ENCODE measurements around the gene FOXC2. TPM values are rescaled to one million over a fixed set of nuclear protein-coding genes. Genes with fewer than 3 reads are reported as not detected.

Gene FOXC2
- total RNA-seq, 1 donor from 2014 or later: not detected

DNA sequence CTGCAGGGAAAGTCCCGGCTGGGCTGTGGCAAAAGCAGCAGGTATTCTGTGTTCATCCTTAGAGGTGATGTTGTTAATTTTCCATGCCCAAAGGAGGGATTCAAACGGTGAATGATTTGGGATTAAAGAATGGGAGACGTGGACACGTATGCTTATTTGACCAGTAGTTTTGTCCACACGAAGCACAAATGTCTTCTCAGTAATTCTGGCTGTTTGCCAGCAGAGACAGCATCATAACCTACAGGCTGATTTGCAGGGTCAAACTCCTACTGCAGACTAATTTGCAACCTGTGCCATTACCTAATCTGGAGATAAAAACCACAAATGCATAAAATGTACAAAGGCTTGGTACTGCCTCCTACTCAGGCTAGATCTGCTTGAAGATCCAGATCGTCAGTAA lies 25.7 kb upstream of the FOXC2 start:
- Mint-ChIP-seq H3K36me3 (ENCODE audit: low read depth) (peaks cover 30% of the 10 kb centered on the region), H3K27ac (no peak overlapping the region), H3K27me3 (no peaks in the 10 kb centered on the region), H3K4me3 (no peak overlapping the region), H3K4me1 (no peaks in the 10 kb centered on the region), H3K9me3 (no peaks in the 10 kb centered on the region)
- DNase-seq: no peak
- intact Hi-C loops (cut with micrococcal nuclease): no loop called here

DNA sequence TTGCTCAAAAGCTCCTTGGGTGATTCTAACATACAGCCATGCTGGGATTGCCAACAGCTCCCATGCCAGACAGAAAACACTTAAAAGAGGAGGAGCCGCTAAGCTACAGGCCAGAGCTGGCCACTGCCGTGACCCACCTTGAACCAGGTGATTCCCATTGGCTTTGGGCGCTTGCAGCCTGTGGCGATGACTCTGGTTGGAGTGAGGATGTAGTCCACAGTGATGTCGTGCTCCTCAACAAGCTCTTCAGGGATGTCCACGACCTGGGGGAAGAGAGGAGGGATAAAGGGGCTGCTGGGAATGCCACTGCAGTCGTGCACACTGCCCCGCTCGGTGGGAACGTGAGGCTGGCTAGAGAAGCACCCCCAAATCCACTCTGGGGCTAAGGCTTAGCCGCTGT lies 25.1 kb upstream of the FOXC2 start:
- no peak overlapping the region for H3K27ac Mint-ChIP-seq
- intact Hi-C loops (cut with micrococcal nuclease): no loop called here
- H3K4me1 Mint-ChIP-seq: no peaks in the 10 kb centered on the region
- H3K36me3 Mint-ChIP-seq (ENCODE audit: low read depth): peaks cover 31% of the 10 kb centered on the region
- no peak for DNase-seq
- no peak overlapping the region for H3K4me3 Mint-ChIP-seq
- H3K9me3 Mint-ChIP-seq: no peaks in the 10 kb centered on the region
- no peaks in the 10 kb centered on the region for H3K27me3 Mint-ChIP-seq

DNA sequence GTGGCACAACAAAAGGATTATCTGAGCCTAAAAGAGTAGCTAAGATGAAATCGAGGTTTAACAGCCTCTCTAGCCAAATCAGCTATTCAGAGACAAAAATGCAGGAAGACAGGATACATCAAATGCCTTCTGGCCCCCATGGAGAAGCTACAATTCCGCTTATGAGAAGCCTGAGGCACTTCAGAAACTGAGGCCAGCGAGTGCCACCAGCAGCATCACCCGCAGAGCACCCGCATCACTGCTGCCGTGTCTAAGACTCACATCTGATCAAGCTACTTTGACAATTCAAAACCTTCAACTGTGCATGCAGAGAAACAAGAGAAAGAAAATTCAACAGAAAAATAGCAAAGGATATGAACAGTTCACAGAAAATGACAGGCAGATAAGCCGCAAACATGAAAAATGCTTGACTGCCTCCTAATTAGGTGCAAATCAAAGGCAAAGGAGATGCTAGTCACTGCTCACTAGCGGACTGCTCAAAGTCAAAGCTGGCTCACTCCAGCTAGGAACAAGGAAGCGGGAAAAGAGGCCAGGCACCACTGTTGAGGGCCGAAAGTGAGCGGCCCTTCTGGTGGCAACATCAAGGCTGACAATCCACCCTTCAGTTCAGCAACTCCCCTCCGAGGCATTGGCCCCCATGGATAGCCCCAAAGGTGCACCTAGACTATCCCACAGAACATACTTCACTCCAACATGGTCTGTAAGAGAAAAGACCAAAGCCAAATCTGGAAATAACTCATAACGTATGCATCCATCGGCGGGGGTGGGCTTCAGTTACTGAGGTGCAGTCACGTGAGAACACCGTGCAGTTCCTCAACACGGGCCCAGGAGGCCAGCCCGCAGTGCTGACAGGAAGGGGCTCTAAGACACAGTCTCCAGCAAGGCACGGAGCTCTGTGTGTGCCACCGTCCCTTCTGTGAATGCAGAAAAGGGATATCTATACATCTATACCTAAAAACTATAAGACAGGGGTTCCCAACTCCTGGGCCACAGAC lies 23.6 kb upstream of the FOXC2 start:
- Mint-ChIP-seq H3K9me3 (no peaks in the 10 kb centered on the region), H3K4me3 (no peak overlapping the region), H3K4me1 (no peaks in the 10 kb centered on the region), H3K27me3 (no peaks in the 10 kb centered on the region), H3K27ac (no peak overlapping the region), H3K36me3 (ENCODE audit: low read depth) (peaks cover 32% of the 10 kb centered on the region)
- DNase-seq: no peak
- intact Hi-C loops (cut with micrococcal nuclease): no loop called here

- peaks cover 27% of the 10 kb centered on the region for H3K36me3 Mint-ChIP-seq (ENCODE audit: low read depth)
- H3K27ac Mint-ChIP-seq: no peak overlapping the region
- no peaks in the 10 kb centered on the region for H3K27me3 Mint-ChIP-seq
- H3K4me3 Mint-ChIP-seq: no peak overlapping the region
- peaks cover 2% of the 10 kb centered on the region for H3K4me1 Mint-ChIP-seq
- DNase-seq: no peak
- H3K9me3 Mint-ChIP-seq: no peaks in the 10 kb centered on the region
- intact Hi-C loops (cut with micrococcal nuclease): no loop called here
These were observed 21.1 kb upstream of the FOXC2 start for GRCh38 chr16:86545481-86545880.

DNA sequence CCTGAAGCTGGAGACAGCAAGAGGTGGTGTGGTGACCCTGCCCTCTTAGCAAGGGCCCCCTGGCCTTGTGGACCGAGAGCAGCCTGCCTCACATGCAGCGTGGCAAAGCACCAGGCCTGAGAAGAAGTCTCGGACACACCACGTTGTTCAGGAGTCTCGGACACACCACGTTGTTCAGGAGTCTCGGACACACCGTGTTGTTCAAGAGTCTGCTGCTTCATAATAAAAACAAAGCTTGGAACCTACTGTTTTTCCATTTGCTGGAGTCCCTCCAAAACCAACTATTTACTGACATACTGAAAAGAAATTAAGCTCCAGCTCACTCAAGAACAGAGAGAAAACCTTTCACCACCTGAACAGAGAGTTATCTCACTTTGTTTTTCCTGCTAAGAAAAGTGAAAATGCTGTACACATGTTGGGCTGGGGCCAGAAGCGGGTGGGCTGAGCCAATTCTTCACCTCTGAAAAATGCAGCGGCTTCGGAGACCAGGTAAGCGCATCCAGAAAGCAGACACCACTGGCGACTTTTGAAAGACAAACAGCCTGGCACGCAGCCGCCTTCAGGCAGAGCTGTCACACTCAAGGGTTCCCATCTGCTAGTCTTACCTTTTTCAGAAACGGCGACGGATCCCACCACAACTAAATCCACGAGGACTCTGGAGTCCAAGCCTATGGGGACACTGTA lies 20.5 kb upstream of the FOXC2 start:
- Mint-ChIP-seq H3K9me3 (no peaks in the 10 kb centered on the region), H3K4me1 (peaks cover 2% of the 10 kb centered on the region), H3K27me3 (no peaks in the 10 kb centered on the region), H3K4me3 (no peak overlapping the region), H3K36me3 (ENCODE audit: low read depth) (peaks cover 26% of the 10 kb centered on the region), H3K27ac (no peak overlapping the region)
- DNase-seq: no peak
- intact Hi-C loops (cut with micrococcal nuclease): no loop called here

- H3K27ac Mint-ChIP-seq: no peak overlapping the region
- H3K4me3 Mint-ChIP-seq: no peak overlapping the region
- no peaks in the 10 kb centered on the region for H3K9me3 Mint-ChIP-seq
- intact Hi-C loops (cut with micrococcal nuclease): no loop called here
- no peak for DNase-seq
- no peaks in the 10 kb centered on the region for H3K27me3 Mint-ChIP-seq
- peaks cover 27% of the 10 kb centered on the region for H3K36me3 Mint-ChIP-seq (ENCODE audit: low read depth)
- peaks cover 2% of the 10 kb centered on the region for H3K4me1 Mint-ChIP-seq
These were observed 20.0 kb upstream of the FOXC2 start for GRCh38 chr16:86546638-86547013.

DNA sequence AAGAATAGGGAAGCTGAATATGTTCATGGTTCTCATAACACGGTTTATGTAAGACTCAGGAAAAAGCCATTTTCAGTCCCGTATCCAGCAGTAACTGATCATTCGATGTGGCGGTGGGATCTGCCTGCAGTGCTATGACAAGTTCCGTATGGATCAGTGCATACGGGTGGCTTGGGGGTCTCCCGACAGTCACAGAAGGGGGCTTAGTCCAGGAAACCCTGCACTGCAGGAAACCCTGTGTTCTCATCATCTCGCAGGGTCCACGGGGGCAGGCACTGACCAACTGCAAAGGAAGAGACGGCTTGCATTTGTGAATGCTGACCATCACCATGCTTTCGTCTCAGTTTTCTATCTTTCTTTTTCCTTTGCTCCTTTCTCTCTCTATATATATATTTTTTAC lies 19.3 kb upstream of the FOXC2 start:
- H3K4me3 Mint-ChIP-seq: no peak overlapping the region

DNA sequence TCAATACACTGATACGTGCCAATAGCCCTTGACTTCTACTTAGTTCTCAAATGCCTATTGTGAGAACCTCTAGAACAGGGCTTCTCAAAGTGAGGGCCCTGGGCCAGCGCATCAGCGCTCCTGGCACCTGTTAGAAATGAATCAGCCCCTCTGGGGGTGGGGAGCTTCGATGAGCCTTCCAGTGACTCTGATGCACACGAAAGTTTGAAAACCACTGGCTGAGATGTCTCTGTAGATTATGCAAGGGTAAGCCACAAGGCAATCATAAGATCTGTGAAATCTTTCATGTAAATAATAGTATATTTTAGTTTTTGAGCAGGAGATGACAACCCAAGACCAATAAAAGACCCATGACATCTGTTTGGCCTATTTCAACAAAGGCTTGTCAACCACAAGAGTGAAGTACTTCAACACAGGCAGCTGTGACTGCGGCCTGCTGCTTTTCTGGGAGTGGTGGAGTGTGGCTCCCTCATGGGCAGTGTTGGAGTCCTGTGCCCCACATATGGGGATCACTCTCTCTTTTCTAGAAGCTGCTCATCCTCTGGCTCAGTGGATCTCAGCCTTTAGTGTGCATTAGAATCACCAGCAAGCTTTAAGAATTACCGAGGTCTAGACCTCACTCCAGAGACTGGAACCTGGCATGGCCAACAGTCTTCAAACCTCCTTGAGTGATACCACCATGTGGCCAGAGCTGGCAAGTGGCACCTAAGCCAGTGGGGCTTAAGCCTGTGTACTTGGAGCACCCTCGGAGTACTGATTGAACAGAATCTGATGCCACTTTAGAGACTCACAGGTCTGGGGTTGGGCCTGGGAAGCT lies 17.3 kb upstream of the FOXC2 start:
- Mint-ChIP-seq H3K27me3 (no peaks in the 10 kb centered on the region), H3K36me3 (ENCODE audit: low read depth) (peaks cover 30% of the 10 kb centered on the region), H3K4me1 (peaks cover 9% of the 10 kb centered on the region), H3K27ac (no peak overlapping the region), H3K9me3 (no peaks in the 10 kb centered on the region), H3K4me3 (no peak overlapping the region)
- intact Hi-C loops (cut with micrococcal nuclease): no loop called here
- DNase-seq: no peak

More for the DNA sequence above, 19.3 kb upstream of the FOXC2 start:
- H3K36me3 Mint-ChIP-seq (ENCODE audit: low read depth): peaks cover 28% of the 10 kb centered on the region
- H3K27ac Mint-ChIP-seq: no peak overlapping the region
- intact Hi-C loops (cut with micrococcal nuclease): no loop called here
- DNase-seq: no peak
- H3K9me3 Mint-ChIP-seq: no peaks in the 10 kb centered on the region
- H3K4me1 Mint-ChIP-seq: peaks cover 2% of the 10 kb centered on the region
- H3K27me3 Mint-ChIP-seq: no peaks in the 10 kb centered on the region

- H3K4me1 Mint-ChIP-seq: peaks cover 9% of the 10 kb centered on the region
- intact Hi-C loops (cut with micrococcal nuclease): no loop called here
- no peaks in the 10 kb centered on the region for H3K9me3 Mint-ChIP-seq
- H3K36me3 Mint-ChIP-seq (ENCODE audit: low read depth): peaks cover 26% of the 10 kb centered on the region
- DNase-seq: no peak
- H3K27ac Mint-ChIP-seq: no peak overlapping the region
- no peaks in the 10 kb centered on the region for H3K27me3 Mint-ChIP-seq
- H3K4me3 Mint-ChIP-seq: no peak overlapping the region
These were observed 16.8 kb upstream of the FOXC2 start for GRCh38 chr16:86549893-86550190.

- Mint-ChIP-seq H3K27me3 (no peaks in the 10 kb centered on the region), H3K36me3 (ENCODE audit: low read depth) (peaks cover 26% of the 10 kb centered on the region), H3K4me3 (no peak overlapping the region), H3K4me1 (peaks cover 13% of the 10 kb centered on the region), H3K27ac (no peak overlapping the region), H3K9me3 (no peaks in the 10 kb centered on the region)
- DNase-seq: no peak
- intact Hi-C loops (cut with micrococcal nuclease): no loop called here
These were observed 16.3 kb upstream of the FOXC2 start for GRCh38 chr16:86550281-86550680.

GRCh38 chr16:86553356-86553755 lies 13.3 kb upstream of the FOXC2 start:
- no peak overlapping the region for H3K27ac Mint-ChIP-seq
- intact Hi-C loops (cut with micrococcal nuclease): no loop called here

DNA sequence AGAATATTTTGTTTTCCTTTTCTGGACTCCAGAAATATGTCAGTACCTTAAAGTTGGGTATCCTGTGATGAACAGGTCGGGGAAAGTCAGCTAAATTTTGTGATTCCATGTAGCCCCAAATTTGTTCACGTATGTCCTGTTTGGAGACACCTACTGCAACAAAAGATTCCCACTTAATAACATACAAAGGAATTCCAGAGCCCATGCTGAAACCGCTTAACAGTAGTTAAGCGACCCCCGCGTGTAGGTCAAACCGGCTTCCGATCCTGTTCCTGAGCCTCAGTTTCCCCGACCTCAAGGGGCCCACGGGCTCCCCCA lies 12.1 kb upstream of the FOXC2 start:
- Mint-ChIP-seq H3K27me3 (no peaks in the 10 kb centered on the region), H3K4me1 (peaks cover 10% of the 10 kb centered on the region)
- intact Hi-C loops (cut with micrococcal nuclease): no loop called here

More at GRCh38 chr16:86553356-86553755, 13.3 kb upstream of the FOXC2 start:
- peak overlapping the region; percentile 95 for H3K4me3 Mint-ChIP-seq
- DNase-seq: no peak
- peaks cover 13% of the 10 kb centered on the region for H3K4me1 Mint-ChIP-seq
- H3K9me3 Mint-ChIP-seq: no peaks in the 10 kb centered on the region
- peaks cover 16% of the 10 kb centered on the region for H3K36me3 Mint-ChIP-seq (ENCODE audit: low read depth)
- H3K27me3 Mint-ChIP-seq: no peaks in the 10 kb centered on the region

DNA sequence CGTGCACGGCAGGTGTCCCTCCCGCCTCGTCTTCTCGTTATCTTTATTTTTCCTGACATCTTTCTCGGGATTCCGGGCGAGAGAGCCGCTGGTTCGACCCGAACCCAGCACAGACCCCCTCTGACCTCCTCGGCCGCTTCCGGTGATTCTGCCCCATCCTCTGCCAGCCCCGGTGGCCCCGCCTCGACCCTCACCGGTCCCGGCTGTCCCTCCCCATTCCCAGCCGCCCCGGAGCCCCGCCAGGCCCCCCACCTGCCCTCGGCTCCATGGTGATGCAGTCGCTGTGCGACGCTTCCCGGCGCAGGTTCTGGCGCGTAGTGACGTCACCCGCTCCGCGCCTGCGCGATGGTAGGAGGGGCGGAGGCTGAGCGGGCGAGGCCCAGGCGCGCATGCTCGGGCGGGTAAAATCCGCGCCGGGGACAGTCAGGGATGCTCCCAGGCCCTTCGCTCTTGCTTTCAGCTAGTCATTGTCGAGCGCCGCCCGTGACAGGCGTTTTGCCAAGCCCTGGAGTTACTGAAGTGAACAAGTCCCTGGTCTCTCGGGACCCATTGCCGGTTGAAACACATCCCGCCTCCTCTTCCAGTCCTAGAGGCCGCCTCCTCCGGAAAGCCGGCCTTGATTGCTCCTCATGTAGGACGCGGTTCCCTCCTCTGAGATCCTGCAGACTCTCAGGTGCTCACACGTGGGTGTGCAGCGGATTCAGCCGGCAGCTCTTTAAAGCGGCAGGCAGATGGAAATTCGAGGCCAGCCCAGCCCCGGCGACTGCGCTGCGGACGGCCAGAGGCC lies 11.5 kb upstream of the FOXC2 start, which contains the start of gene MTHFSD:
Gene MTHFSD (minus strand): TSS at position 319 of the 787 bp plus-strand sequence. CDS start 51 bp downstream, at position 268.
- peak; percentile 99 for DNase-seq
- intact Hi-C loops (cut with micrococcal nuclease): no loop called here
- Mint-ChIP-seq H3K4me3 (peak within 1 kb of the TSS; percentile 95), H3K4me1 (peaks cover 10% of the 10 kb centered on the region), H3K9me3 (no peaks in the 10 kb centered on the region), H3K27ac (peak within 1 kb of the TSS; percentile 98), H3K36me3 (ENCODE audit: low read depth) (peaks cover 16% of the 10 kb centered on the region), H3K27me3 (no peaks in the 10 kb centered on the region)

More for the DNA sequence above, 12.1 kb upstream of the FOXC2 start:
- DNase-seq: no peak
- no peaks in the 10 kb centered on the region for H3K9me3 Mint-ChIP-seq
- H3K27ac Mint-ChIP-seq: peak overlapping the region; percentile 98
- peak overlapping the region; percentile 95 for H3K4me3 Mint-ChIP-seq
- H3K36me3 Mint-ChIP-seq (ENCODE audit: low read depth): peaks cover 16% of the 10 kb centered on the region

Data from activated CD4-positive, alpha-beta T cell treated with anti-CD3 and anti-CD28 coated beads, Interleukin-2, amount 10 ng/mL, durations not matched to agents 24 days and 14 days (primary cell).